ENCODE measurements around the gene BTBD9. TPM values are rescaled to one million over a fixed set of nuclear protein-coding genes. Genes with fewer than 3 reads are reported as not detected.

Gene BTBD9
- total RNA-seq, 2 donors from 2014 or later: 15.3 to 23.6 TPM

GRCh38 chr6:38510205-38510604 lies 129.5 kb downstream of the BTBD9 start:
- intact Hi-C loops (cut with DNase I): loop anchor here (10.0 kb wide), 1 partner anchor 165 kb away; no protein-coding TSS in a partner anchor
- DNase-seq: no peak
- Histone ChIP-seq H3K27ac (no peak overlapping the region), H3K36me3 (no peaks in the 10 kb centered on the region), H3K9ac (ENCODE audit: low read depth in 2 of 2, low read length in 2 of 2) (no peak overlapping the region), H3K9me3 (no peaks in the 10 kb centered on the region), H3K27me3 (no peaks in the 10 kb centered on the region), H3K4me3 (no peak overlapping the region), H3K4me1 (no peaks in the 10 kb centered on the region)
- no peak for TF ChIP-seq CTCF (IDR thresholded peaks at IDR 0.05)

GRCh38 chr6:38509713-38510112 lies 130.0 kb downstream of the BTBD9 start:
- Histone ChIP-seq H3K27me3 (no peaks in the 10 kb centered on the region), H3K27ac (no peak overlapping the region), H3K36me3 (no peaks in the 10 kb centered on the region), H3K4me1 (no peaks in the 10 kb centered on the region), H3K9me3 (no peaks in the 10 kb centered on the region), H3K9ac (ENCODE audit: low read depth in 2 of 2, low read length in 2 of 2) (no peak overlapping the region), H3K4me3 (no peak overlapping the region)
- intact Hi-C loops (cut with DNase I): loop anchor here (10.0 kb wide), 1 partner anchor 165 kb away; no protein-coding TSS in a partner anchor
- TF ChIP-seq CTCF (IDR thresholded peaks at IDR 0.05): no peak
- DNase-seq: no peak

GRCh38 chr6:38508894-38509293 lies 130.8 kb downstream of the BTBD9 start:
- intact Hi-C loops (cut with DNase I): no loop called here
- H3K9ac ChIP-seq (ENCODE audit: low read depth in 2 of 2, low read length in 2 of 2): no peak overlapping the region
- no peak for TF ChIP-seq CTCF (IDR thresholded peaks at IDR 0.05)
- no peak overlapping the region for H3K4me3 ChIP-seq
- H3K27ac ChIP-seq: no peak overlapping the region
- H3K4me1 ChIP-seq: no peaks in the 10 kb centered on the region
- H3K36me3 ChIP-seq: no peaks in the 10 kb centered on the region
- no peak for DNase-seq
- no peaks in the 10 kb centered on the region for H3K27me3 ChIP-seq
- no peaks in the 10 kb centered on the region for H3K9me3 ChIP-seq

GRCh38 chr6:38508286-38508685 lies 131.4 kb downstream of the BTBD9 start:
- H3K27ac ChIP-seq: no peak overlapping the region
- no peaks in the 10 kb centered on the region for H3K36me3 ChIP-seq
- intact Hi-C loops (cut with DNase I): no loop called here
- no peaks in the 10 kb centered on the region for H3K27me3 ChIP-seq
- no peaks in the 10 kb centered on the region for H3K4me1 ChIP-seq
- no peak overlapping the region for H3K4me3 ChIP-seq
- TF ChIP-seq CTCF (IDR thresholded peaks at IDR 0.05): no peak
- no peak overlapping the region for H3K9ac ChIP-seq (ENCODE audit: low read depth in 2 of 2, low read length in 2 of 2)
- no peak for DNase-seq
- H3K9me3 ChIP-seq: no peaks in the 10 kb centered on the region

- intact Hi-C loops (cut with DNase I): no loop called here
These were observed 132.6 kb downstream of the BTBD9 start for GRCh38 chr6:38507173-38507572.

More at GRCh38 chr6:38507173-38507572, 132.6 kb downstream of the BTBD9 start:
- no peaks in the 10 kb centered on the region for H3K9me3 ChIP-seq
- no peak overlapping the region for H3K9ac ChIP-seq (ENCODE audit: low read depth in 2 of 2, low read length in 2 of 2)
- no peaks in the 10 kb centered on the region for H3K27me3 ChIP-seq
- H3K4me3 ChIP-seq: no peak overlapping the region
- H3K36me3 ChIP-seq: no peaks in the 10 kb centered on the region
- DNase-seq: no peak
- no peaks in the 10 kb centered on the region for H3K4me1 ChIP-seq
- H3K27ac ChIP-seq: no peak overlapping the region
- no peak for TF ChIP-seq CTCF (IDR thresholded peaks at IDR 0.05)

All from colonic mucosa (tissue), 4 donors.